GM13977 (cell line): Measurements from ENCODE around the gene FAR1.
A peak's percentile ranks its signal among the peaks of the same experiment; 100 is the strongest.

Experiments
- DNase-seq: peaks from one replicate; pipeline ENCODE4 v3.0.0; 2012; ENCODE audit warnings: low spot score
- CTCF ChIP-seq: IDR thresholded peaks from 2 replicates; pipeline ENCODE4 v1.5.1; 2012; ENCODE audit warnings: mild to moderate bottlenecking, control low read depth; ENCODE audit not compliant: insufficient read depth; ENCODE audit errors: extremely low read depth, missing control alignments
- in situ Hi-C: fragments of 300-500 bp; cut with MboI; formaldehyde crosslinking; loops from one replicate; pipeline ENCODE4 v1.12.0; 2022; ENCODE audit warnings: low sequenced_read_pairs, low pct_unique_long_range_greater_than_20kb, mixed read lengths, inconsistent platforms; ENCODE audit not compliant: unreplicated experiment

Gene FAR1

GRCh38 chr11:13669544-13670488 lies 1.3 kb downstream of the FAR1 start:
- DNase-seq = no peak
- no peak for TF ChIP-seq CTCF
- in situ Hi-C loops = no loop called here

DNA sequence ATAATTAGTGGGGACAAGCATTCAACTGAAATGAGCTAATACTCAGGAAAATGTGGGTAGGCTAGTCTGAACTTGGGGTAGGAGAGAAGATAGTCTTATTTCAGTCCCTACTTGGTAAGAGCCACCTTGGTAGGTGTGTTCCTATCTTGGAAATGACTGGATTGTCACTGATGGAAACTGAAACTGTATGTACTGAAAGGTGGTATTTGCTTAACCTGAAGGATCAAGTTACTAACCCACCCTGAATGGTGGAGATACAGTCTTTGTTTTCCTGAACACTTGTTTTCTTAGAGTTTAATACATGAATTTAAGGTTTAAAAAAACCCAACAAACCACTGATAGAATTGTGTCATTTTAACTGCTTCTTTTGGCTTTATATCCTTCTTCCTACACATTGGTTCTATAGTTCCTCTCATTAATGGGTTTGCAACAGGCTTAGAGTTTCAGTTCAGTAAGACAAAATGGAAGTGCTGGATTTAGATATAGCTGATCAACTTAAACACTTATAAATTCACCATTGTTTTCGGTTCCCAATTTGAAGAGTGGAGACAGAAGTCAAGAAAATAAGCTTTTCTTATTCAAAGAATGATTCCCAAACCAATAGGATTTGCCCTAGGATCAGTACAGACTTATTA lies 4.2 kb downstream of the FAR1 start:
- in situ Hi-C loops = no loop called here
- peak; percentile 24 for DNase-seq
- TF ChIP-seq CTCF = no peak

- in situ Hi-C loops = no loop called here
- TF ChIP-seq CTCF = no peak
- no peak for DNase-seq
These were observed 6.5 kb downstream of the FAR1 start for GRCh38 chr11:13674799-13675509.

GRCh38 chr11:13676576-13676975 lies 8.1 kb downstream of the FAR1 start:
- no peak for TF ChIP-seq CTCF

GRCh38 chr11:13679768-13680167 lies 11.3 kb downstream of the FAR1 start:
- in situ Hi-C loops = no loop called here
- TF ChIP-seq CTCF = no peak
- DNase-seq = no peak

More at GRCh38 chr11:13676576-13676975, 8.1 kb downstream of the FAR1 start:
- no peak for DNase-seq
- in situ Hi-C loops = no loop called here

GRCh38 chr11:13680501-13681264 lies 12.2 kb downstream of the FAR1 start:
- no peak for DNase-seq
- in situ Hi-C loops = no loop called here
- no peak for TF ChIP-seq CTCF
